ENCODE data around the gene DIPK1A.
A peak's percentile ranks its signal among the peaks of the same experiment; 100 is the strongest.

DNA sequence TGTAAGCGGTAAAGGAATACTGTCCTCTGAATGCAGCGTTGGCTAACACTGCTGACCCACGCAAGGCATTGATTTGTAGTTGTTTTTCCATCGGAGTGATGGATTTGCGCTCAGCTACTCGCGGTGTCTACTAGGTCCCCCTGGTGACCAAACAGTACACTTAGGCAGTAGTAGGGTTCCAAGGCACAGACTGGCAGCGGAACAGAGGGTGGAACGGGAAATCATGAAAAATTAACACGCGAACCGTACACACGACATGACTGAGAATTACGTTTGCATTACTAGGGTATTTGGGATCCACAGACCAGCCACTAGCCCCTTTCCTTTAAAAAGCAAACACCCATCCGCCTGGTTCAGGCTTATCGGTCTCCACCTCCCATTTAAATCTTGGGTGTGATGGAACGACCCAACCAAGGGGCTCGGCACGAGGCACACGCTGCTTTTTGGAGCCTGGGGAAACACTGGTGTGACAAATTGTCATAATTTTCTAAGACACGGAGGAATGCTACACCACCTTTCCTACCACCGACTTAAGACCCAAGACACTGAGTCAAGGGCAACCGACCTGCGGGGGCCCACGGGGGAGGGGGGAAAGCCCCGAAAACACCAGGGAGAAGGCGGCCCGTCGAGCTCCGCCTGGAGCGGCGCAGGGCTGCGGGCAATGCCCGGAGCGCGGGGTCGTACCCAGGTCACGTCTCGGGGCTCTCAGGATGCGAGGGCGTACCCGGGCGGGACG is 699 bp downstream of the DIPK1A start:
- TF ChIP-seq, protein P1, sequence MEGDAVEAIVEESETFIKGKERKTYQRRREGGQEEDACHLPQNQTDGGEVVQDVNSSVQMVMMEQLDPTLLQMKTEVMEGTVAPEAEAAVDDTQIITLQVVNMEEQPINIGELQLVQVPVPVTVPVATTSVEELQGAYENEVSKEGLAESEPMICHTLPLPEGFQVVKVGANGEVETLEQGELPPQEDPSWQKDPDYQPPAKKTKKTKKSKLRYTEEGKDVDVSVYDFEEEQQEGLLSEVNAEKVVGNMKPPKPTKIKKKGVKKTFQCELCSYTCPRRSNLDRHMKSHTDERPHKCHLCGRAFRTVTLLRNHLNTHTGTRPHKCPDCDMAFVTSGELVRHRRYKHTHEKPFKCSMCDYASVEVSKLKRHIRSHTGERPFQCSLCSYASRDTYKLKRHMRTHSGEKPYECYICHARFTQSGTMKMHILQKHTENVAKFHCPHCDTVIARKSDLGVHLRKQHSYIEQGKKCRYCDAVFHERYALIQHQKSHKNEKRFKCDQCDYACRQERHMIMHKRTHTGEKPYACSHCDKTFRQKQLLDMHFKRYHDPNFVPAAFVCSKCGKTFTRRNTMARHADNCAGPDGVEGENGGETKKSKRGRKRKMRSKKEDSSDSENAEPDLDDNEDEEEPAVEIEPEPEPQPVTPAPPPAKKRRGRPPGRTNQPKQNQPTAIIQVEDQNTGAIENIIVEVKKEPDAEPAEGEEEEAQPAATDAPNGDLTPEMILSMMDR (IDR thresholded peaks at IDR 0.05), result peak in 1 of 3 donors; percentile 42
- TF ChIP-seq POLR2A (IDR thresholded peaks at IDR 0.05), result no peak
